ENCODE results near the gene REM2.

The REM2 gene

GRCh38 chr14:22872833-22873520 lies 10.0 kb upstream of the REM2 start:
- DNase-seq (ENCODE audit: low spot score): no peak

DNA sequence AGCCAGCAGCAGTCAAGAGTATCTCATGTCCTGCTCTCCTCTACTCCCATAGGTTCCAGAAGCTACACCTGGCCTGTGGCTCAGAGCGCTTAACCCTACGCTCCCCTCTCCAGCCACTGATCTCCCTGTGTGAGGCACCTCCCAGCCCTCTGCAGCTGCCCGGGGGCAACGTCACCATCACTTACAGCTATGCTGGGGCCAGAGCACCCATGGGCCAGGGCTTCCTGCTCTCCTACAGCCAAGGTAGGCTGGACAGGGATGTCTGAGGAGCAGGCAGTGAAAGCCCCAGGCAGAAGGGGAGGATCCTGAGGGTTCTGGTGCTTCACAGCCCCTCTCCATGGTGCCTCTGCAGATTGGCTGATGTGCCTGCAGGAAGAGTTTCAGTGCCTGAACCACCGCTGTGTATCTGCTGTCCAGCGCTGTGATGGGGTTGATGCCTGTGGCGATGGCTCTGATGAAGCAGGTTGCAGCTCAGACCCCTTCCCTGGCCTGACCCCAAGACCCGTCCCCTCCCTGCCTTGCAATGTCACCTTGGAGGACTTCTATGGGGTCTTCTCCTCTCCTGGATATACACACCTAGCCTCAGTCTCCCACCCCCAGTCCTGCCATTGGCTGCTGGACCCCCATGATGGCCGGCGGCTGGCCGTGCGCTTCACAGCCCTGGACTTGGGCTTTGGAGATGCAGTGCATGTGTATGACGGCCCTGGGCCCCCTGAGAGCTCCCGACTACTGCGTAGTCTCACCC lies 7.8 kb upstream of the REM2 start:
- DNase-seq (ENCODE audit: low spot score): no peak

- DNase-seq (ENCODE audit: low spot score): no peak
Measured at GRCh38 chr14:22875748-22876319, 7.2 kb upstream of the REM2 start.

DNA sequence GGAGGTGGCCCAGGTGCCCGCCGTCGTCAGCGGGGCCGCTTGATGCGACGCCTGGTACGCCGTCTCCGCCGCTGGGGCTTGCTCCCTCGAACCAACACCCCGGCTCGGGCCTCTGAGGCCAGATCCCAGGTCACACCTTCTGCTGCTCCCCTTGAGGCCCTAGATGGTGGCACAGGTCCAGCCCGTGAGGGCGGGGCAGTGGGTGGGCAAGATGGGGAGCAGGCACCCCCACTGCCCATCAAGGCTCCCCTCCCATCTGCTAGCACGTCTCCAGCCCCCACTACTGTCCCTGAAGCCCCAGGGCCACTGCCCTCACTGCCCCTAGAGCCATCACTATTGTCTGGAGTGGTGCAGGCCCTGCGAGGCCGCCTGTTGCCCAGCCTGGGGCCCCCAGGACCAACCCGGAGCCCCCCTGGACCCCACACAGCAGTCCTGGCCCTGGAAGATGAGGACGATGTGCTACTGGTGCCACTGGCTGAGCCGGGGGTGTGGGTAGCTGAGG lies 6.0 kb upstream of the REM2 start:
- no peak for DNase-seq (ENCODE audit: low spot score)

DNA sequence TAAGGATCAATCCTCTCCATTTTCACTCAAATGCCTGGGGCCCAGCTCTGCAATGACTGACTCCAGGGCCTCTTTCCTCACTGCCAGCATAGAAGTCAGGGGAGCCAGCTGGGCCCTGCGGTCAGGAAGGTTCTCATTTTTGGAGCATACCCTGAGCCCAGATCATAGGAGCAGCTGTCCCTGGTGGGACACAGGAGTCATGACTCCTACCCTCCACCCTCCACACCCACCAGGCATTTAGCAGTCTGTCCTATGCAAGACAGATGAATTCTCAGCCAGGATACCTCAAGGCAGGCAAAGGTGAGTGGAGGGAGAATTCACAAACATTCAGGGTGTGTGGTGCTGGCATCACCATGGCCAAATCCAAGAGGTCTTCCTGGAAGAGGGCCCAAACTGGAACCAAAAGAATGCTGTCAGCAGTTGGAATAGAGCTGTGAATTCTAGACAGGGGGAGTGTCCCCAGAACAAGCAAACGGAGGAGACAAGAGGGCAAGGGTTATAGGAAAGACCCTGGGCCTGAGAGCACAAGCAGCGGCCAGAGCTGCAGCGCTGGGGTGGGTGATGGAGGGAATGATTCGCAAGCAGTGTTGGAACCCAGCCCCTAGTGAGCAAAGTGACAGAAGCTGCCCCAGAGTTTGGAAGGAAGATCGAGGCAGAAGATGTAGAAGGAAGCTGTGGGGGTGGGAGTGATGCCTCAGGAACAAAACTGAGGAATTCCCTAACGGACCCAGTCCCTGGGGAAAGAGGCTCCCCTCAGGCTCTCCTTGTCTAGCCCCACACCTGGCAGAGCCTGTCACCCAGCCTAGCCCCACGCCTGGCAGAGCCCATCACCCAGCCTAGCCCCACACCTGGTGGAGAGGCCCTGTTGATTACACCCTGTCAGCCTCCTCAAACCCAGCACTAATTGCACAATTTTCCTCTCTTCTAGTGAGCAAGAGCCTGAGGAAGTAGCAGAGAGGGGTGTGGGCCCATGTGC lies 4.5 kb upstream of the REM2 start:
- no peak for DNase-seq (ENCODE audit: low spot score)

- DNase-seq (ENCODE audit: low spot score): no peak
Measured at GRCh38 chr14:22882064-22882463, 958 bp upstream of the REM2 start.

DNA sequence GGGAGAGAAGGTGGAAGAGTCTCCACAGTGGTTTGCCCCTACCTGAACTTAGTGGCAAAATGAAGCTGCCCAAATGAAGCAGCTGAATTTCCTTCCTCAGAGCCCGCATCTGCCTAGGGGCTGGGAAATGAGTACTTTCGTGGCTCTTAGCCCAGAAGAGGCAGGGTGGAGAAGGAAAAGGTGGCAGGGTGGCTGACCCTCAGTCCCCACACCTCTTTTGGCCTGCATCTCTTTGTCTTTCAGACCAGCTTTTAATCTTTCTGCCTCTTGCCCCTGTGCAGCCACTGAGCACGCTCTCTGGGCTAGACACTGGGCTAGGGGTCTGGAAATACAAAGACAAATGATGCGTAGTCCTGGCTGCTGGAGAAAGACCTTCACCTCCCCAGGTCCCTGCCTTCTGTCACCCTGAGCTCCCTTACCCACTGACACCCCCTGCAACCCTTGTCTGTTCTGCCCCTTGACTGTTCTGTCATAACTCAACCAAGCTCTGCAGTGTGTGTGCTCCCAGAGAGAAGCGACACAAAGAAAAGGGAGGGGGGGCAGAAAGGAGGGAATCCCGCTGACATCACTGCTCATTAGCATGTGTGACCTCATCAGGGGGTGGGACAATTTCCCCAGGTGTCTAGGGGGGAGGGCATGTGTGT lies 371 bp upstream of the REM2 start:
- peak; percentile 70 for DNase-seq (ENCODE audit: low spot score)

DNA sequence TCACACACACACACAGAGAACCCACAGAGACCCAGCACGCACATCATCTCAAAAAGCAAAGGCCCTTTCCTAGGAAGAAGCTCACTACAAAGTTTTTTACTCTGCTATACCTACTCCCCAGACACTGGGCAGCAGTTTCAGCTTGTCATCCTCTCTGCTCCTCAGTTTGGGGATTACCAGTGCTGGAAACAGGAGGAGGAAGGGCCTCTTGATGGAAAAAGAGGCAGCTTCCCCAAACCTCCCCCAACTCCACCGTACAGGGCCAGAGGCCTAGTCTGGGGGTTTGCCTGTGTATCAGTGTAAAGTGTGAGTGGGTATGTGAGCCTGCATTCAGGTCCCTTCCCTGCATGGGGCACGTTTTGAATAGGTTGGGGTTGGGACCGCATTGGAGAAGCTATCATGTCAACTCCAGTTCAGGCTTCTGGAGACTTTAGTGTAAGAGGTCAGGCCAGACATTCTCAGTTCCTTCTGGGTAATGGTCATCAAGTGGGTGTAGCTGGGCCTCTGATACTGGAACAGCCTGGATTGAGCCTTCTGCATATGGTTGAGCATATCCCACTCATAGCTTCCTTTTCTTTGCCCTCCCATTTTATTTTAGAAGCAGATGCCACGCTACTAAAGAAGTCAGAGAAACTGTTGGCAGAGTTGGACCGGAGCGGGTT lies 1.2 kb downstream of the REM2 start:
- no peak for DNase-seq (ENCODE audit: low spot score)

DNA sequence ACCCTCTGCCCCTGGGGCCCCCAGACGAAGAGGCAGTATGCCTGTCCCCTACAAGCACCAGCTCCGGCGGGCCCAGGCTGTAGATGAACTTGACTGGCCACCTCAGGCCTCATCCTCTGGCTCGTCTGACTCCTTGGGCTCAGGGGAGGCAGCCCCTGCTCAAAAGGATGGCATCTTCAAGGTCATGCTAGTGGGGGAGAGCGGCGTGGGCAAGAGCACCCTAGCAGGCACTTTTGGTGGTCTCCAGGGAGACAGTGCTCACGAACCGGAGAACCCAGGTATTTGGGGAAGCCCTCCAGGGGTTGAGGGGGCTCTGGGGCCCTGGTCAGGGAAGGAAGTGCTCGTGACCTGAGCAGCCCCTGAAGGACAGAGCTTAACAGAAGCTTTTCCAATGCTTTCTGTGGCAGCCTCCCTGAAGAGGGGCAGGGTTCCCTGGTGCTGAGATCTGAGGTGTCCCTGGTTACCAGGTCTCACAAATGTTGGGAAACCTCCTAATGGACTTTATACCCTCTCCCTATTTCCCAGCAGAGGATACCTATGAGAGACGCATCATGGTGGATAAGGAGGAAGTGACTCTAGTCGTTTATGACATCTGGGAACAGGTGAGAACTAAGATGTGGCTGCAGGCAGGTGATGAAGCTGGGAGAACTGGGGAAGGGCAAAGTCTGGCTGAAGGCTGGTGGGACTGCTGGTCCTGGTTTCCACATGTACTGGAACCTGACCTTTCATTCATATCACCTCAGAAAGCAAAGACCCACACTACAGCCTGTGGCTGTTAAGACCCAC lies 1.9 kb downstream of the REM2 start:
- DNase-seq (ENCODE audit: low spot score): no peak

GRCh38 chr14:22885975-22886374 lies 3.0 kb downstream of the REM2 start:
- no peak for DNase-seq (ENCODE audit: low spot score)

DNA sequence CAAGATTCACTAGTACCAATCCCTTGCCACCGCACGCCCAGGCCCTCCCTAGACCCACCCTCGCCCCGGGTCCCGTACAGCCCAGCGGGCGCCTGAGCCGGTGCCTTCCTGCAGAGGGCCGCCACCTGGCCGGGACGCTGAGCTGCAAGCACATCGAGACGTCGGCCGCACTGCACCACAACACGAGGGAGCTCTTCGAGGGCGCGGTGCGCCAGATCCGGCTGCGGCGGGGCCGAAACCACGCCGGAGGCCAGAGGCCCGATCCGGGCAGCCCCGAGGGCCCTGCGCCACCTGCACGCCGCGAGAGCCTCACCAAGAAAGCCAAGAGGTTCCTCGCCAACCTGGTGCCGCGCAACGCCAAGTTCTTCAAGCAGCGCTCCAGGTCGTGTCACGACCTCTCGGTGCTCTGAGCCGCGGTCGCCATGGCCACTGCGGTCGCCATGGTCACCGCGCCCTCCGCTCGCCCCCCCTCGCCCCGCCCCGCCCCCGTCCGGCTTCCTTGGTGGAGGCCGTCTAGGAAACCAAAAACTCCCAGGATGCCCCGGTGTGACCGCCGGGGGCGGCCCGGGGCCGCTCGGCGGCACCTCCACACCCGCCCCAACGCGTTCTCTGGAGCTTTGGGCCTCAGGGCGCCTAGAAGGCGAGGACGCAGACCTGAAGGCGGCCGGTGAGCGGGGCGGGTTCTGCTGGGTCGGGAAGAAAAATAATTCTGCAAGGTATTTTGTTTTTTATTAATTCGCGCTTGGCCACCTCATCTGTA lies 3.7 kb downstream of the REM2 start:
- DNase-seq (ENCODE audit: low spot score): peak; percentile 90

DNA sequence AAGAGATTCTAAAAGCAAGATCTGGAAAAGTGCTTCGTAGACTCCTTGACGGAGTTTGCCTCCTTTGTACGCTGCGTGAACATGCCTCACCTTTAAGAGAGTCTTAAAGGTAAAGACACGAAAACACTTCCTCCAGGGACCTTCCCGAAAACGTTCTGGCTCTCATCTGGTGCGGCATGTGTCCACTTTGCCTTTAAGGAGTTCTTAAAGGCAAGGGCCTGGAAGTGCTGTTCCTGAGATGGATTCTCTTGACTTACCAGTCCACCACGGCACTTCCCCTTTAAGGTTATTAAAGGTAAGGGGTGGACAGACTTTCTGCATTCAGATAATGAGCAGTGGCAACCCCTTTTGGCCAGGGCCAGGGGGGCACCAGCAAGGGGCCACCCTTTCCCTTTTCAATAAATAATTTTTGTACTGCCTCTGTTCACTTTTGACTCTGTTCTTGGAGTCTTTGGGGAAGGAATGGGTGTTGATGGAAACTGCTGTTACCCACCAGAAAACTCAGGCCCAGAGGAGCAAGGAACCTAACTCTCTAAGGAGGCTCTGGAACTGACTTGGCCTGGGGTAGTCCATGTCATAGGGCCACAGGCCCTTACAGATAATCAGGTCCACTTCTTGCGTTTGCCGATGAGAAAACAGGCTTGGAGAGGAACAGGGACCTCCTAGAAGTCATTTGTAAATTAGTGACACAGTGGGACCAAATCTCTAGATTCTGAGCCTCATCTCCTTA lies 4.4 kb downstream of the REM2 start:
- DNase-seq (ENCODE audit: low spot score): peak; percentile 65

GRCh38 chr14:22887990-22888378 lies 5.0 kb downstream of the REM2 start:
- DNase-seq (ENCODE audit: low spot score): no peak

DNA sequence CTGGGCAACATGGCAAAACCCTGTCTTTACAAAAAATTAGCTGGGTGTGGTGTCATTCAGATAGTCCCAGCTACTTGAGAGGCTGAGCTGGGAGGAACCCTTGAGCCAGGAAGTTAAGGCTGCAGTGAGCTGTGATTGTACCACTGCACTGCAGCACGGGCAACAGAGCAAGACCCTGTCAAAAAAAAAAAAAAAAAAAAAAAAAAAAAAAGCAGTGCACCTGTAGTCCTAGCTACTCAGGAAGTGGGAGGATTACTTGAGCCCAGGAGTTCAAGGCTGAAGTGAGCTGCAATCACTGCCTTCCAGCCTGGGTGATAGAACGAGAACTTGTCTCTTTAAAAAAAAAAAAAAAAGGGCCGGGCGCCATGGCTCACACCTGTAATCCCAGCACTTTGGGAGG lies 5.6 kb downstream of the REM2 start:
- DNase-seq (ENCODE audit: low spot score): no peak

DNA sequence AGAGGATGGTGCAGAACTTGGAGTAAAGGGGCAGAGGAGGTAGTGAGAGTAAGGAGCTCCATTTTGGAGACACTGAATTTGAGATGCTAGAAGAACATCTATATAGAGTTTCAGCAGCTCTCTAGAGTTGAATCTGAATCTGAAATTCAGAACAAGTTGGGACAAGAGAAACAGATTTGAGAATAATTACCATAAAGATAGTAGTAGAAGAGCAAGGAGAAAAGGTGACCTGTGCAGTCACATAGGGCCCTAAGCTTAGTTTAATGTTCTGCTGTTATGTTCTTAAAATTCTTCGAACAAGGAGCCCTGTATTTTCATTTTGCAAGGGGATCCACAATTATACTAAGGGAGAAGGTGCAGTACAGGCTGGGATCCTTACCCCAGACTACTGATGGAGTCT lies 7.4 kb downstream of the REM2 start:
- no peak for DNase-seq (ENCODE audit: low spot score)

DNA sequence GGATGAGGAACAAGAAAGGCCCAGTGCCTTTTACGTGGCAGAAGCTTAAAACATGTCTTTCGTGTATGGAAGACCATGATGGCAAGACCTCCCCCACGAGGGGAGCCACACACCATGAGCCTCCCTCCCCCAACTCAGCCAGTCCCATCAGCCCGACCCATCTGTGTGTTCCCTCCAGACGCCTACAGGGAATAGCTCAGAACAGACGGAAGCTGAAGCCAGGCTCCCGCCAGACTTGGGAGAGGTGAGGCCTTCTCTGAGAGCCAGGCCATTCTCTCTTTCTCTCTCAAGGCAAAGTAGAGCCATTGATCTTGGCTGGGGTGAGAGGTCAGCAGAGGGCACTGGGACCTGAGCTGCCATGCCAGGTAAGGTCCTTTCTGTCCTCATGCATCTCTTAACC lies 9.5 kb downstream of the REM2 start:
- DNase-seq (ENCODE audit: low spot score): no peak

DNA sequence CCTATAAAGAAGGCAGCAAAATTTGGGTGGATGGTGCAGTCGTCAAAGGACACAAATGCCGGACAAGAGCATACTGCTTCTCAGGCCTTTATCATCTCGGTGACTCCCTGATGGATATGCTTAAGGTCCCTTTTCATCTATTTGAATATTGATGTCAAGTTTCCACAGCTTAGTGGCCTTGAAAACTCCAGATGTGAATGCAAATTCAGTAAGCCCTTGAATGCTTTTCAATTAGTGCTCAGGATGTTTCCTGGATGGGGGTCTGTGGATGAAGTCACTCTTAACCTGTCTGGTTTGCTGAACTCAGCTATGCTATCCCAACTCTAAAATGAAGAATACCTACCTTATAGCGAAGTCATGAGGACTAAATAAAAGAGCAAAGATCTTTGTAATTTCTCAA lies 10.7 kb downstream of the REM2 start:
- no peak for DNase-seq (ENCODE audit: low spot score)

GRCh38 chr14:22895402-22895801 lies 12.4 kb downstream of the REM2 start:
- DNase-seq (ENCODE audit: low spot score): no peak

DNA sequence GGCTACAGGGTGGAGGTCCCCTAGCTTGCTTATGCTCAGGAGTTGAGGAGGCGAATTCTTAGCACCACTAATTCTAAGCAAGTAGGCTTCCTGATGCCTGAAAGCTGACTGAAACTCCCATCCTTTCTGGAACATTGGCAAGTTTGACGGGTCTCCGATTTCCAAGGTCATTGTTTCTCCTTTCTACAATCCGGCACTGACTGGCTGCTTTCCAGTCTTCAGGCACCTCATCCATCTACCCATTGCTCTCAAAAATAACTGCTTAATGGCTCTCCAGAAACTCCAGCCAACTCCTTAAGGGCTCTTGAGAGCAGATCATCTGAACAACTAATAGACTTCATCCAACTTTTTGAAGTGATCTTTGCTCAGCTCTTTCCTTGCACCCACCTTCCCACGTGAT lies 13.3 kb downstream of the REM2 start:
- no peak for DNase-seq (ENCODE audit: low spot score)
